ENCODE results near the gene NID1.
"Not testable (repeated sequence)": the region's sequence is repeated elsewhere in the genome, so short reads cannot be mapped to it uniquely, and the experiment has no call there.

The NID1 gene

GRCh38 chr1:235996048-235996785, 68.7 kb downstream of the NID1 start:
- no peak for DNase-seq

GRCh38 chr1:235995511-235995910, 69.4 kb downstream of the NID1 start:
- DNase-seq: no peak

DNA sequence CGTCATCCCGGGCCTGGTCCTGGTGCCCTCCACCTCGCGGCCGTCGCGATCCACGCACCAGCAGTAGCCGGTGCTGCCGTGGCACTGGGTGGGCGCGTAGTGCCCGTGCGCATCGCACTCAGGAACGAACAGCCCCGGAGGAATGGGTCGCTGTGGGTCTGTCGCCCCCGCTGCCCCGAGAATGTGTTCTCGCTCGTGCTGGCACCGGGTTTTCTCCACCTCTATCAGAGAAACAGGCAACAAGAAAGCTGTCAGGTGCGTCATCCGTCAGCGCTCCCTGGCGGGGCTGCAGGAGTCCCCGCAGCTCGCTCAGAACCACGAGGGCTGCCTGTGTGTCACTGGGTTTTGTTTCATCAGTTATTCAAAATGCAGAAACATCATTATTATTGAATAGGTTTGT, 71.2 kb downstream of the NID1 start:
- no peak for DNase-seq

DNA sequence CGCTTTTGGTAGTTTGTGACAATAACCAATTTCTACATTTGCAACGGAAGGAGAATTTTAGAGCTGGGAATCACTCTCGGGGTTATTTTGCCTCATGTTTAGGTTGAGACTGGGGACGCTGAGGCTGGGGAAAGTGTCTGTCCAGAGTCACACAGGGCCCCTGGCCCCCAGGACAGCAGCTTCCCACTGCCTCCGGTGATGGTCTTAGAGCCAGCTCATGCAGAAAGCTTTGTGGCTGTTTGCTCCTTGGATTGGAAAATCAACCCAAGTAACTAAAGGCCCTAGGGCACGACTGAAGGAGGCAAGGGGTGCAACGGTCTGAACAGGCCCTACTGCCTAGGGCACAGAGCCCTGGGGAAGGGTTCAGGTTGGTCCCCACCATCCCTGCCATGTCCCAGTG, 72.0 kb downstream of the NID1 start:
- DNase-seq: no peak

- DNase-seq: no peak
These were observed 72.5 kb downstream of the NID1 start for GRCh38 chr1:235992346-235992745.

- no peak for DNase-seq
These were observed 74.5 kb downstream of the NID1 start for GRCh38 chr1:235990330-235990795.

DNA sequence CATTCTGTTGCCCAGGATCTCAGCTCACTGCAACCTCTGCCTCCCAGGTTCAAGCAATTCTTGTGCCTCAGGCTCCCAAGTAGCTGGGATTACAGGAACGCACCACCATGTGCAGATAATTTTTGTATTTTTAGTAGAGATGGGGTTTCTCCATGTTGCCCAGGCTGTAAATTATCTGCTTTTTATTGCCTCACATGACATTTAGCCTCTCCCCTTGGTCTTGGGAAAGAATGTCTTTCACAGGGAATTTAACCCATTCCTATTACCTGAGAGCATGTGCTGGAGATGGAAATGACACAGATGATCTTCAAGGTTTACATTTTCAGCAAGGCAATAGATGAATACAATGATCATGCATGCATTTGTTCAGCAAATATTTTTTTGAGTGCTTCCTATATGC, 75.8 kb downstream of the NID1 start:
- DNase-seq: no peak

DNA sequence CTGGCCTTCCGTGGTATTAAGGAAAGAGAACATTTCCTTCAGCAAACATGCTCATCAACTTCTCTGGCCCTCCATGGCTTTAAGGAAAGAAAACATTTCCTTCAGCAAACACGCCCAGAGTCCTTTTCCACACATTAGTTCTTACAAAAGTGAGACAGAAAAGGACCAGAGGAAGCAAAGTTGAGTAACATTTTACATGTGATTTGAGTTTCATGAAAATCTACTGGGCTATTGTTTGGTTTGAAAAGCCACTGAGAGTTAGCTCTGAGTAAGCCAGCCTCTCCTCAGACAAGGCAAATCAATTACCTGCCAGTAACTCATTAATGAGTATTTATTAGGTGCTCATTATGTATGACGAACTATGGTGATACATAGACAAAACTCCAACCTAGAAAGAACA, 78.0 kb downstream of the NID1 start:
- no peak for DNase-seq

DNA sequence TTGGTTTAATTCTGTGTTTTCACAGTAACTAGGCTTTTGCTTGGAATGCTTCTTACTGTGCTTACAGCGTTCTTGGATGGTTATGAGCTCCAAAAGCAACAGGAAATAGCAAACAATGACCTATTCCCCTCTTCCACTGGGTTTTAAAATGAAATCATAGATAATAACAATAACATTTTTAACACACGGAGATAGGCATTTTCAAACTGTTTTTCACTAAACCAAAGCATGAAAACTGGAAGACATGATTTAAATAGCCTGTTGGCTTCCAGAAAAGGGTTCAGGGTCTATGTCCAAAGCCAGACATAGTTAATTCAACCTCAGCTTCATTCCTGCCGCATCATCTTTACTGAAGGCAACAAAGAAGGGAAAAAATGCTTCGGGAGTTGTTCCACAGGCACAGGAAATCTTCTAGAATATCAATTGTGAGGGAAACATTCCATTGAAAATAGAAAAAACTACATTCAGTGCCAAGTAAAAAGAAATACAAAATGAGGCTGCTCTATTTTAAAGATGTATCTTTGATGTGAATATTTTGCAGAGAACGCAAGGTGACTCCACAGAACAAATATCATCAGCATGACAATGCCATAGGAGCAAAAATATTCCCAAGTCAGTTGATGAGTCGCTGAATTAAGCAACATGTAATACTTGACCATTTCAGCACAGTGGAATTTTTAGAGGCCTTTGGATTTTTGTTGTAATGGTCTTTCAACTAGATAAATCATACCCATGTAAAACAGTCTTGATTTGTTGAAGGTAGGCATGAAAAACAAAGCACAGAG, 80.7 kb downstream of the NID1 start:
- no peak for DNase-seq

DNA sequence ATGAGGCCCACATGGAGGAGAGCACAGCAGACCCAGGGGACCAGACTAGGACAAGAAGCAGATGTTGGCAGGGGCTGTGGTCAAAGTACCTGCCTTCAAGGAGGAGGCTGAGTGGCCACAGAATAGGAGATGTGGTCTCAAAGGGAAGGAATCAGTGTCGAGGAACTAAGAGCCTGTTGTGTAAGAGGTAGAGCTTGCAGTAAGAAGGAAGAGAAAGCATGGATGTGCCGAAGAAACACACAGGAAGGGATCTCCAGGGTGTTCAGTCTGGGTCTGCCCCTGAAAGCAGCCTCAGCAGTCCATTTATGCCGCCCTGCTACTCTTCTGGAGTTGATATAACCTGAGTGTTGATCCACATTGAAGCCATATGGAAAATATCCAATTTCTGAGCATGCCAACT, 83.9 kb downstream of the NID1 start:
- no peak for DNase-seq

- DNase-seq: no peak
These were observed 85.1 kb downstream of the NID1 start for GRCh38 chr1:235979716-235980333.

DNA sequence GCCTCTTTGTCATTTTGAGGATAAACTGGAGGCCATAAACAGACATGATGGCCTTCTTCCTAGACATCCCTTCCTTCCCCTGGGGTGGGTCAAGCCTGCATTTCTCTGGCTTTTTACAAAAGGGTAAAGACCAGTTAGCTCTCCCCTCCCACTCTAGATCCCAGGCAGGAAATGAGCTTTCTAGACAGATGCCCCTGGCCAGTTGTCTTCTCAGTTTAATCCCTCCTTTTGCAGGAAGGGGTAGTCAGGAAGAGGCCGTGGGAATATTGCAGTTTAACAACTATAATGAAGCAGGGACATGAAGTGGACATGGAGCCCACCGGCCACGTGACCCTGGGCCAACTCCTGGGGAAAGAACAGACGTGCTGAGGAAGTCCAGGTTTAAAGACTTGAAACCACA, 85.7 kb downstream of the NID1 start:
- DNase-seq: no peak

DNA sequence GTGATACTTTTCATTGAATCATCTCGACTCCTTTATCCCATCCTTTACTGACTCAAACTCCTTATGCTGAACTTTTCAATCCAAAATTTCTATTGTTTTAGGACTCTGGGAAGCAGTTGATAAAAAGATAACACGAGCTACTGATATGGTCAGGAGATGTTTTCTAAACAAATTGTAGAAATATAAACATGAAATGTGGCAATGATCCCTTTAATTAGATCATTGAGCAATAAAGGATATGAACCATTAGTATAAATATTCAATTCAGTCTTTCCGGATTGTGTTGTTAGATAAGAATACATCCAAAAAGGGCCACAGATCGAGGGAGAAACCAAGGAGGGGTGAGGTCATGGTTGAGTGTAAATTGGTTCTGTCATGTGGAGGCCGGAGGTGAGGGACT, 88.4 kb downstream of the NID1 start:
- no peak for DNase-seq

- no peak for DNase-seq
These were observed 90.3 kb downstream of the NID1 start for GRCh38 chr1:235974616-235975015.

DNA sequence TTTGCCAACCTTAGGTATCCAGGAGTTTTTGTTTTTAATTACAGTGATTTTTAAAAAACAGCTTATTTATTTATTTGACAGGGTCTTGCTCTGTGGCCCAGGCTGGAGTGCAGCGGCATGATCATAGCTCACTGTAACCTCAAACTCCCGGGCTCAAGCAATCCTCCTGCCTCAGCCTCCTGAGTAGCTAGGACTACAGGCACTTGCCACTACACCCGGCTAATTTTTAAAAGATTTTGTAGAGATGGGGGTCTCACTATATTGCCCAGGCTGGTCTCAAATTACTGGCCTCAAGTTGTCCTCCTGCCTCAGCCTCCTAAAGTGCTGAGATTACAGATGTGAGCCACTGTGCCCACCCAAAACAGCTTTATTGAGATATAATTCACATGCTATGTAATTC, 92.2 kb downstream of the NID1 start:
- DNase-seq: not testable (repeated sequence)

- no peak for DNase-seq
These were observed 92.6 kb downstream of the NID1 start for GRCh38 chr1:235972311-235972689.

GRCh38 chr1:235971571-235972310, 93.1 kb downstream of the NID1 start:
- DNase-seq: peak; percentile 91 to 92

DNA sequence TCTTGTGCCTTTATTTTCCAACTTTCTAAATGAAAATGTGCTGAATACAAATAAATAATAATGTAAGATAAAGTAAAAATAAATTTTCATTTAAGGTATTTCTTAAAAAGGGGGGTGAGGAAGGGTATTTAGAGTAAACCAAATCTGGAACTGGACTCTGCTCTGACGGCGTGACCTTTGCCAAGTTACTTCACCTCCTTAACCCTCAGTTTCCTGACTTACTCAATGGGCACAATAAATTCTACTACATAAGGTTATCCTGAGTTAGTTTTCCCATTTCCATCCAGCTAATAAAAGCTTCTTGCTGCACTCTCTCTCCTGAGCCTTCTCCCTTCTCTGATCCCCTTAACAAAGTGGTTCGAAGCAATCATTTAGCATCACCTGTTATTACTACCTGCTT, 93.9 kb downstream of the NID1 start:
- no peak for DNase-seq

GRCh38 chr1:235968831-235969230, 96.1 kb downstream of the NID1 start:
- DNase-seq: no peak

DNA sequence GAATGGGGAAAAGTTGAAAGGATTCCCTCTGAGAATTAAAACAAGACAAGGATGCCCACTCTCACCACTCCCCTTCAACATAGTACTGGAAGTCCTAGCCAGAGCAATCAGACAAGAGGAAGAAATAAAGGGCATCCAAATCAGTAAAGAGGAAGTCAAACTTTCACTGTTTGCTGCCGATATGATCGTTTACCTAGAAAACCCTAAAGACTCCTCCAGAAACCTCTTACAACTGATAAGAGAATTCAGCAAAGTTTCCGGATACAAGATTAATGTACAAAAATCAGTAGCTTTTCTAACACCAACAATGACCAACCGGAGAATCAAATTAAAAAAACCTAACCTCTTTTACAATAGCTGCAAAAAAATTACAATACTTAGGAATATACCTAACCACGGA, 98.8 kb downstream of the NID1 start:
- DNase-seq: not testable (repeated sequence)

GRCh38 chr1:235960809-235961208, 104.1 kb downstream of the NID1 start:
- DNase-seq: no peak

- DNase-seq: no peak
These were observed 106.9 kb downstream of the NID1 start for GRCh38 chr1:235958021-235958420.

GRCh38 chr1:235955777-235956176, 109.1 kb downstream of the NID1 start:
- no peak for DNase-seq
